HUES6 (cell line): ENCODE data around the gene NLRP1.

ENCODE experiments used
- H3K27ac ChIP-seq: 2 replicates; pipeline ENCODE4 v1.7.0; 2013; ENCODE audit warnings: low read depth, mild to moderate bottlenecking, low read length, inconsistent platforms
- H3K27me3 ChIP-seq: 2 replicates; pipeline ENCODE4 v1.6.1; 2013; ENCODE audit warnings: low read length; ENCODE audit not compliant: control insufficient read depth, insufficient read depth
- H3K36me3 ChIP-seq: 2 replicates; pipeline ENCODE4 v1.6.1; 2013; ENCODE audit warnings: low read length; ENCODE audit not compliant: control insufficient read depth, insufficient read depth
- H3K4me1 ChIP-seq: 2 replicates; pipeline ENCODE4 v1.6.1; 2013; ENCODE audit warnings: low read length; ENCODE audit not compliant: control insufficient read depth, insufficient read depth
- H3K4me3 ChIP-seq: 2 replicates; pipeline ENCODE4 v1.5.1; 2013; ENCODE audit warnings: low read depth, low read length
- H3K9ac ChIP-seq: one replicate; pipeline ENCODE4 v1.6.1; 2013; ENCODE audit warnings: mild to moderate bottlenecking, low read length
- H3K9me3 ChIP-seq: 2 replicates; pipeline ENCODE4 v1.6.1; 2013; ENCODE audit warnings: low read depth, low read length; ENCODE audit not compliant: control insufficient read depth, insufficient read depth

Gene NLRP1

DNA sequence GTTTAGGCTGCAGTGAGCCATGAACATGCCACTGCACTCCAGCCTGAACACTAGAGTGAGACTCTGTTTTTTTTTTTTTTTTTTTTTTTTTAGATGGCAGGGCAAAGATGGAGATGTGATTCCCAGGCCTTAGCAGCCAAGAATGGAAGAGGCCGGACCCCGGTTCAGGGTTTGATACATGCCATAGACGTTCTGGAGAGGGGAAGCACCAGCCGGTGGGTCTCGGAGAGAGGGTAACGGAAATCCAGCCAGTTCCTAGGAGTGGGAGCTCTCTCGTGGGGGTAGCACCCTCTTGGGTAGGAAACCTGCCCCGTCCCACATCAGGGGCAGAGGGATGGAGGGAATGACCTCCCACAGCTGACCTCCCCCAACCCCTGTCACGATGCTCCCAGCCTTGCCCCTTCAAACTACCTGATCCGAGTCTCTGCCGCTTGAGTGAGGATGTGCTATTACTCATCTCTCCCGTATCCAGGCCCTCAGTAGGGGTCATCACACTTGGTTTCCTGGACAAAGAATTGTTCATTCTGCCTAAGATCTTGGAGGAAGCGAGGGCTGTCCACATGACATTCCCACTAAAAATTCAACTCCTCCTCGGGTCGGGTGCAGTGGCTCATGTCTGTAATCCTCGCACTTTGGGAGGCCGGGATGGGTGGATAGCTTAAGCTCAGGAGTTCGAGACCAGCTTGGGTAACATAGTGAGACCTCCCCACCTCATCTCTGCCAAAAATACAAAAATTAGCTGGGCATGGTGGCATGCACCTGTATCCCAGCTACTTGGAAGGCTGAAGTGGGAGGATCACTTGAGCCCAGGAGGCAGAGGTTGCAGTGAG lies 50.6 kb downstream of the NLRP1 start:
- no peak overlapping the region for H3K4me3 ChIP-seq
- H3K9ac ChIP-seq, result no peak overlapping the region
- H3K4me1 ChIP-seq, result no peaks in the 10 kb centered on the region
- H3K27ac ChIP-seq, result no peak overlapping the region
- H3K27me3 ChIP-seq, result no peaks in the 10 kb centered on the region; the same call in 1 of the 2 replicates
- no peaks in the 10 kb centered on the region for H3K9me3 ChIP-seq
- no peaks in the 10 kb centered on the region for H3K36me3 ChIP-seq

DNA sequence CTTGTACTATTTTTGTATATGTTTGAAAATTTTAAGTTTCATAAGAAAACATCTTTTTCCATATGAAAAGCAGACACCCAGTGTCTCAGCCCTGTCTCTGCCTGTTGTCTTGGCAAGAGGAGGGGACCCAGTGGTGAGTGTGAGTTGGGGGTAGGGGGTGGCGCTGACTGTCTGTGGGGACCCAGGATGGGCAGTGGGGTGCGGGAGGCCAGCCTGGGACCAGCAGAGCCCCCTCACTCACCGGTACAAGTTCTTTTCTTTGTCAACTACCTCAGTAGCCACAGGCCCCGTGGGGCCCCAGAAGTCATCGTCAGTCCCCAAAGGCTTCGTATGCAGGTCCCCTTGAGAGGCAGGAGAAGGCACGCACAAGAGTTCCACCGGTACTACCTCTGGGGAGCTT lies 51.7 kb downstream of the NLRP1 start:
- no peaks in the 10 kb centered on the region for H3K9me3 ChIP-seq
- H3K27ac ChIP-seq, result no peak overlapping the region
- no peaks in the 10 kb centered on the region for H3K4me1 ChIP-seq
- no peaks in the 10 kb centered on the region for H3K36me3 ChIP-seq
- H3K9ac ChIP-seq, result no peak overlapping the region
- no peaks in the 10 kb centered on the region; the same call in 1 of the 2 replicates for H3K27me3 ChIP-seq
- no peak overlapping the region for H3K4me3 ChIP-seq

DNA sequence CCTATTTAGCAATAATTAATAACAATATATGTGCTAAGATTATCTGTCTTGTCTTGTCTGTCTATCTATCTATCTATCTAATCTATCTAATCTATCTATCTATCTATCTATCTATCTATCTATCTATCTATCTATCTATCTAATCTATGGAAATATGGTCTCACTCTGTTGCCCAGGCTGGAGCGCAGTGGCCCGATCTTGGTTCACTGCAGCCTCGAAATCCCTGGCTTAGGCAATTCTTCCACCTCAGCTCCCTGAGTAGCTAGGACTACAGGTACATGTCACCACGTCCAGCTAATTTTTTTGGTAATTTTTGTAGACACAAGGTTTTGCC lies 53.3 kb downstream of the NLRP1 start:
- no peak overlapping the region for H3K27ac ChIP-seq
- H3K27me3 ChIP-seq, result no peaks in the 10 kb centered on the region; the same call in 1 of the 2 replicates
- H3K9me3 ChIP-seq, result no peaks in the 10 kb centered on the region
- H3K9ac ChIP-seq, result no peak overlapping the region
- H3K4me3 ChIP-seq, result no peak overlapping the region
- no peaks in the 10 kb centered on the region for H3K36me3 ChIP-seq
- no peaks in the 10 kb centered on the region; the same call in 1 of the 2 replicates for H3K4me1 ChIP-seq

DNA sequence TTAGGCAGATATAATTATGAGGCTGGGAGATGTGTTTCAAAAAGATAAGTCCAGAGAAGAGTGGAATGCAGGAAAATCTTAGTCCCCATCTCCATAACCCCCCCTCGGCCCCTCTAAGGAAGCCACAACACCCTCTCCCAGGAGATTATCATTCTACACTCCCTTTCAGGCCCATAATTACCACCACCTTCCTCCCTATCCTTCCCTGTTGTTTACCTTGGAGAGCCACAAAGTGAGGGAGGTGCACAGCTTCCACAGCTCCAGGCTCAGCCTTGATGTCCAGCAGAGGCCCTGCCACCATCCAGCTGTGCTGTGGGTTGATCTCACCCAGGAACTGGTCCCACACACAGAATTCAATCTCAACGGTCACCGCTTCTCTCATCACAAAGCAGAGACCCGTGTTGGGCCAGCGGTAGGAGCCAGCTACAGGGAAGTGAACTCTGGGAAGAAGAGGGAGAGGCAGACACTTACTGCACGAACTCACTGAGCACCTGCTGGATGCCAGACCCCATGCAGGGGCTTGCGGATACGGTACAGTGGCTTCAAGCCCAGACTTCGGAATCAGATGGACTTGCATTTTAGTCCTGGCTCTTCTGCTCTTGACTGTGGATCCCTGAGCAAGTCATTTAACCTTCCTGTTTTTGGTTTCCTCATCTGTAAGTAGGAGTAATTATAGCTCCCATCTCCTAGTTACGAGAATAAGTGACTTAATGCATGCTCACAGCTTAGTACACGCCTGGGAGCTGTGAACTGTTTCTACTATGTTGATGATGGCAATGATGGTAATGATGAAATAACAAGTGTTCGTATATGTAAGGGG lies 53.8 kb downstream of the NLRP1 start:
- no peak overlapping the region for H3K9ac ChIP-seq
- H3K4me1 ChIP-seq, result no peaks in the 10 kb centered on the region; the same call in 1 of the 2 replicates
- H3K4me3 ChIP-seq, result no peak overlapping the region
- no peak overlapping the region for H3K27ac ChIP-seq
- H3K9me3 ChIP-seq, result no peaks in the 10 kb centered on the region
- H3K27me3 ChIP-seq, result no peaks in the 10 kb centered on the region; the same call in 1 of the 2 replicates
- no peaks in the 10 kb centered on the region for H3K36me3 ChIP-seq

DNA sequence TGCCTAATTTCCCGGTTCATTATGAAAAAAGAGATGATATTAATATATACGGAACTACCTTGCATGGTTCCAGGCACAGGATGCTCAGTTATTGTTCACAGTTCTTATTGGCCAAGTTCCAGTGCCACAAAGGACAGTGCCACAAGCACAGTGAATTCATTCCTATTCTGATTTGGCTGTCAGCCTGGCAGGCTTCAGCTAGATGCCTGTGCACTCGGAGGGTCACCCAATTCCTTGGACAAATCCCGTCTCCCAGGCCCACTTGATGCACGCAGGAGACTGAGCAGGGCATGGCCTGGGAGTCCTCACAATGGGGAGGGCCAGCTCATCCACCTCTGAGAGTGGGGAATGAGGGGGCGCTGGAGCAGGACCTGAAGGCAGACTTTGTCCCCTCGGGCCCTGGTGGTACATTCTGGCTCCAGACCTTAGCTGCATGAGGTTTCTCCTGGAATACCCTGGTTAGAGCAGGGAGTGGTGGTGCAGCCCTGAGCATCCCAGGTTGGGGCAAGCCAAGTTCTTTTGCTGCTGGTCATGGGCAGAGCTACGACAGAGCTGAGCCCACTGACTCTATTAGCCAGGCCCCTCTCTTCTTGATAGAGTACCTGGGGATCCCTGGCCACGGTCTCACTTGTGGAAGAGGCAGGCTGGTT lies 56.6 kb downstream of the NLRP1 start:
- H3K4me1 ChIP-seq, result no peaks in the 10 kb centered on the region; the same call in 1 of the 2 replicates
- H3K27me3 ChIP-seq, result no peaks in the 10 kb centered on the region
- H3K36me3 ChIP-seq, result no peaks in the 10 kb centered on the region
- H3K9ac ChIP-seq, result no peak overlapping the region
- no peak overlapping the region for H3K27ac ChIP-seq
- no peaks in the 10 kb centered on the region for H3K9me3 ChIP-seq
- no peak overlapping the region for H3K4me3 ChIP-seq

DNA sequence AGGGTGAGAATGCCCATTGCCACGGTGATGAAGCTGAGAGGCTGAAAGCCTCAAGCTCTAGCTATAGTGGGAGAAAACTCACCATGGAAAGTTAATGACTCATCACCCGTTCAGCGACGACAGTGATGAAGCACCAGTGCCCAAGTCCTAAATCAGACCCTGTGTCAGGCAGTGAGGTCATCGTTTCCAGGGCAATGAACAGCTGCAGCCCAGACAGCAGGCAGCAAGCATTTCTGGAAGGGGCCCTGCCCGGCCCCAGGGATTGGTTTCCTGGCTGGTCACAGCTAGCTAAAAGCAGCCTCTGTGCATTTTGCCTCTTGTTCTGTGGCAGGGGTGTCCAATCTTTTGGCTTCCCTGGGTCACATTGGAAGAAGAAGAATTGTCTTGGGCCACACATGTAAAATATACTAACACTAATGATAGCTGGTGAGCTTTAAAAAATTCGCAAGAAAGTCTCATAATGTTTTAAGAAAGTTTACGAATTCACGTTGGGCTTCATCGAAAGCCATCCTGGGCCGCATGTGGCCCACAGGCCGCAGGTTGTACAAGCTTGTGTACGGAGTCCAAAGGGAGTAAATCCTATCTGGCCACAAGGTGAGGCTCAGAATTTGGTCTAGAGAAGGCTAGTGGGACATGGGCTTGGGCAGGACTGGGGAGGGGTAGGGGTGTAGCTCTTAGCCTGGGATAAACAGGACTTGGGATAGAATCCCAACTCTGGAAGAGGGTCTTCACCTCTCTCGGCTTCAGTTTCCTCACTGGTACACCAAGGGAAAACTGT lies 57.3 kb downstream of the NLRP1 start:
- H3K9ac ChIP-seq, result no peak overlapping the region
- no peaks in the 10 kb centered on the region for H3K9me3 ChIP-seq
- H3K27ac ChIP-seq, result no peak overlapping the region
- no peak overlapping the region for H3K4me3 ChIP-seq
- no peaks in the 10 kb centered on the region for H3K27me3 ChIP-seq
- H3K36me3 ChIP-seq, result no peaks in the 10 kb centered on the region
- H3K4me1 ChIP-seq, result no peaks in the 10 kb centered on the region; the same call in 1 of the 2 replicates

DNA sequence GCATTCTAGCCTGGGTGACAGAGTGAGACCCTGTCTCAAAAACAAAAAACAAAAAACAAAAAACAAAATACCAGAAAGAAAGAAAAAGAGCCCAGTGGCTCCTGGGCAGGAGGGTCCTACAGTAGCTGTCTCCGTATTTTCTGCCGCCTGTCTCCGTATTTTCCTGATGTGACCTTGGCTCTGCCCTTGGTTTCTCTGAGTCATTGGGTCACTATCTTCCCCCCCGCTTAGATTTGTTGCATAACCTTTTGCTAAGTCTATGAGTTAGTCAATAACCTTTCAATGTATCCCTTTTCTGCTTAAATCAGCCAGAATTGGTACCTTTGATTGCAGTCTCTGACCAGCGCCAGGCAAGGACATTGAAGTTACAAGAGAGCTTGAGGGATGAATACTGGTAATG lies 61.1 kb downstream of the NLRP1 start:
- H3K36me3 ChIP-seq, result no peaks in the 10 kb centered on the region
- H3K27ac ChIP-seq, result no peak overlapping the region
- H3K27me3 ChIP-seq, result no peaks in the 10 kb centered on the region

DNA sequence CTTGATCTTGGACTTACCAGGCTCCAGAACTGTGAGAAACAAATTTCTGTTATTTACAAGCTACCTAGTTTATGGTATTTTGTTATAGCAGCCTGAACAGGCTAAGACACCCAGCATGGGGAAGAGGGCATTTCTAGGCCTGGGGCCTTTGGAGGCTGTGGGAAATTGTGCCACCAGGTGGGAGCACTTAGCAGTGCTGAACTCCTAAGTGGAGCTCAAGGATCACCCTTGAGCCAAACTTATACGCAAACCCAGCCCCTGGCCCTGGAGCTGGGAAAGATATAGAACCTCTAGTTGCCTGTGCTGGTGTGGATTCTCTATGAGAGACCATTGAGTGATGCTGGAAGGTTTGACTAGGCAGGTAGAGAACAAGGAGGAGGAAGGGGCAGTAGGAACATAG lies 61.8 kb downstream of the NLRP1 start:
- H3K9me3 ChIP-seq, result no peaks in the 10 kb centered on the region
- H3K9ac ChIP-seq, result no peak overlapping the region
- H3K4me1 ChIP-seq, result no peaks in the 10 kb centered on the region; the same call in 1 of the 2 replicates
- H3K27ac ChIP-seq, result no peak overlapping the region
- no peaks in the 10 kb centered on the region for H3K27me3 ChIP-seq
- no peak overlapping the region for H3K4me3 ChIP-seq
- H3K36me3 ChIP-seq, result no peaks in the 10 kb centered on the region

More for the DNA sequence above, 61.1 kb downstream of the NLRP1 start:
- no peak overlapping the region for H3K4me3 ChIP-seq
- no peaks in the 10 kb centered on the region for H3K9me3 ChIP-seq
- H3K4me1 ChIP-seq, result no peaks in the 10 kb centered on the region; the same call in 1 of the 2 replicates
- no peak overlapping the region for H3K9ac ChIP-seq

DNA sequence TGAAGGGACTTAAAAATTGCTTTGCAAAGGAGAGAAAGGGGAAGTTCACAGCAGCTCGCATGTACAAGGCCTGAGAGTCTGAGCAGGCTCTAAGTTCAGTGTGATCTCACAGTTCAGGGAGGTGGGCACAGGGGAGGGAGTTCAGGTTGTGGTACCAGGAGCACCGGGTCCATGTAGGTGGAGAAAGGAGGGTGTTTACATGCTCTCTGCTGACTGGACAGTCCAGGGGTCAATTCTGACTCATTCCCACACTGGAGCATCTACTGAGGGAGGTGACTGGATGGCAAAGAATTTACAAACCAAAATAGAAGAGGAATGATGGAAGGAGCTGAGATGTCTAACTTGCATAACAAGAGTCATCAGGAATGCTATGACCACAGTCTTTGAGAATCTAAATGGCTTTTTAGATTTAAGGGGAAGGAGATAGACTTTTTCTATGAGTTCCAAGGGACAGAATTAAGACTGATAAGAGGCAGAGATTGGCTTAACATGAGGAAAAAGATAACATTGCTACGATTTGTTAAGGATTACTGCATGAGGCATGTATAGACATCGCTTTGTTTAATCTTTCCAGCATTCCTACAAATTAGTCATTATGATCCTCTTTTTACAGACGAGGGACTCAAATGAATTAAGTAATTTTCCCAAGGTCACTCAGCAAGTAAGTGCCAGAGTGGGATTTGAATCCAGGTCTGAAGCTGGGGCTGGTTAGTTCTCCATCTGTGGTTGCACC lies 68.1 kb downstream of the NLRP1 start:
- Histone ChIP-seq H3K27ac (no peak overlapping the region), H3K9ac (no peak overlapping the region)

DNA sequence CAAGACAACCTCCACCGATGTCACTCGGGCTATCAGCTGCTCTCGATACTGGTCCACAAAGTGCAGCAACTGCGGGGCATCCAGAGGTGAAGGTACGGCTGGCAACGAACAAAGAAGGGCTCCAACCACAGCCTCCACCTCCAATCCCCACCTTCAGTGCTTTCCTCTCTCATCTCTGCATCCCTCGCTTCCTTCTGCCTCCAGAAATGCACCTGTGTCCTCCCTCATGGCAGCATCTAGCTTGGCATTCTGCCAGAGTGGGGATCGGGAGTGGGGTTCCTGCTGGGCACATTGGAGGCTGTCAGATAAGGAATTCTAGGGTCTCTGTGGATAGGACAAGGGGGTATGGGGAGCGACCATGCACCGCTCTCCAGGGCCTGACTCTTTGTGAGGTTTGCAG lies 69.3 kb downstream of the NLRP1 start:
- no peak overlapping the region for H3K9ac ChIP-seq
- H3K27ac ChIP-seq, result no peak overlapping the region
- H3K4me3 ChIP-seq, result no peak overlapping the region
- H3K27me3 ChIP-seq, result no peaks in the 10 kb centered on the region
- H3K9me3 ChIP-seq, result no peaks in the 10 kb centered on the region
- no peaks in the 10 kb centered on the region for H3K4me1 ChIP-seq
- no peaks in the 10 kb centered on the region for H3K36me3 ChIP-seq

More for the DNA sequence above, 68.1 kb downstream of the NLRP1 start:
- H3K9me3 ChIP-seq, result no peaks in the 10 kb centered on the region
- no peak overlapping the region for H3K4me3 ChIP-seq
- H3K27me3 ChIP-seq, result no peaks in the 10 kb centered on the region
- H3K36me3 ChIP-seq, result no peaks in the 10 kb centered on the region
- H3K4me1 ChIP-seq, result no peaks in the 10 kb centered on the region
